HCT116 (cell line): ENCODE measurements around the gene CHD2. TPM values are rescaled to one million over a fixed set of nuclear protein-coding genes. Genes with fewer than 3 reads are reported as not detected.

Source experiments
- ATAC-seq: fragments of 200-7000 bp; cut with Tn5 transposase; 2 replicates; pipeline ENCODE4 v1.9.1; 2020; ENCODE audit warnings: mild to moderate bottlenecking, moderate library complexity
- BruUV-seq: library from RNA; stranded (reverse); fragments of 400-500 nt; replicated peaks from 2 replicates; lab custom pipeline; 2021; lab: Mats Ljungman, UMichigan
- CTCF ChIA-PET: fragments of 300-600 bp; sonication (Branson Sonifier 250); formaldehyde crosslinking; loops from one replicate; lab custom pipeline; 2021; ENCODE audit warnings: antibody characterized with exemption; lab: Charles Lee
- POLR2A ChIA-PET: fragments of 300-600, 350-600 bp; sonication (Branson Sonifier 250); formaldehyde crosslinking; loops from one replicate; lab custom pipeline; 2021; ENCODE audit warnings: antibody characterized with exemption; lab: Charles Lee
- RAD21 ChIA-PET, 2 experiments: fragments of 300-600 bp; sonication (Branson Sonifier 250); formaldehyde crosslinking; loops; one replicate each; lab custom pipeline; 2023; ENCODE audit warnings: low total read pairs in 2 of 2; ENCODE audit not compliant: uncharacterized antibody in 2 of 2, unreplicated experiment in 2 of 2, low non-redundant PET in 1 of 2; lab: Charles Lee
- DNase-seq: peaks from one replicate; pipeline ENCODE4 v3.0.0-alpha.2; 2010; ENCODE audit warnings: low read depth, low spot score
- H2AFZ ChIP-seq: fragments of 200-600 bp; shearing (Covaris generic), sonication (generic); 2 replicates; pipeline ENCODE4 v1.6.1; 2017; ENCODE audit warnings: low read depth, mixed run types, mixed read lengths, antibody characterized with exemption, low read length; ENCODE audit not compliant: poor library complexity, severe bottlenecking
- H3K27ac ChIP-seq: 2 replicates; pipeline ENCODE4 v1.5.1; 2012; ENCODE audit warnings: low read depth, low read length
- H3K27me3 ChIP-seq: fragments of 200-600 bp; sonication (generic); 2 replicates; pipeline ENCODE4 v1.6.1; 2016; ENCODE audit warnings: mixed run types, low read length, mixed read lengths; ENCODE audit not compliant: insufficient read depth
- H3K36me3 ChIP-seq, 2 experiments: fragments of 200-500 bp in 1 of 2; fragments of 200-600 bp in 1 of 2; sonication (Bioruptor generic) in 1 of 2; sonication (generic) in 1 of 2; 2 replicates each; pipeline versions ENCODE4 v1.5.1 to v1.6.1; 2014 to 2016; ENCODE audit warnings: low read length in 2 of 2, inconsistent platforms in 1 of 2, mixed read lengths in 1 of 2, mixed run types in 1 of 2; ENCODE audit not compliant: insufficient read depth in 2 of 2, control insufficient read depth in 1 of 2
- H3K4me1 ChIP-seq, 2 experiments: fragments of 200-600 bp in 1 of 2; sonication (generic) in 1 of 2; 2 replicates each; pipeline versions ENCODE4 v1.5.1 to v1.6.1; 2012 to 2017; ENCODE audit warnings: low read length in 2 of 2, inconsistent platforms in 1 of 2, mild to moderate bottlenecking in 1 of 2, mixed read lengths in 1 of 2, mixed run types in 1 of 2, moderate library complexity in 1 of 2; ENCODE audit not compliant: insufficient read depth in 2 of 2, control insufficient read depth in 1 of 2
- H3K4me2 ChIP-seq: fragments of 200-600 bp; sonication (generic); 2 replicates; pipeline ENCODE4 v1.6.1; 2017; ENCODE audit warnings: mixed run types, low read length, mixed read lengths
- H3K4me3 ChIP-seq, 2 experiments: fragments of 200-600 bp in 1 of 2; sonication (generic) in 1 of 2; replicated peaks in 1 of 2; 2 replicates each; pipeline ENCODE4 v1.5.1; 2011 to 2016; ENCODE audit warnings: low read length in 2 of 2, control low read depth in 1 of 2, low read depth in 1 of 2, mild to moderate bottlenecking in 1 of 2, mixed read lengths in 1 of 2, mixed run types in 1 of 2
- H3K79me2 ChIP-seq: fragments of 200-600 bp; sonication (generic); 2 replicates; pipeline ENCODE4 v1.6.1; 2017; ENCODE audit warnings: mild to moderate bottlenecking, mixed run types, low read length, moderate library complexity, mixed read lengths; ENCODE audit not compliant: insufficient read depth
- H3K9ac ChIP-seq: fragments of 200-600 bp; sonication (generic); 2 replicates; pipeline ENCODE4 v1.6.1; 2016; ENCODE audit warnings: low read length, mixed read lengths
- H3K9me2 ChIP-seq: fragments of 200-600 bp; sonication (generic), shearing (Covaris generic); 2 replicates; pipeline ENCODE4 v1.6.1; 2017; ENCODE audit warnings: mixed run types, mild to moderate bottlenecking, moderate library complexity; ENCODE audit not compliant: insufficient read depth
- H3K9me3 ChIP-seq, 2 experiments: fragments of 200-500 bp in 1 of 2; fragments of 200-600 bp in 1 of 2; sonication (Bioruptor generic) in 1 of 2; sonication (generic) in 1 of 2; 2 replicates each; pipeline ENCODE4 v1.6.1; 2014 to 2017; ENCODE audit warnings: low read length in 2 of 2, mixed read lengths in 2 of 2, inconsistent platforms in 1 of 2, low read depth in 1 of 2, mild to moderate bottlenecking in 1 of 2, mixed run types in 1 of 2, moderate library complexity in 1 of 2; ENCODE audit not compliant: control insufficient read depth in 1 of 2, insufficient read depth in 1 of 2
- H4K20me1 ChIP-seq: fragments of 200-600 bp; sonication (generic), shearing (Covaris generic); 2 replicates; pipeline ENCODE4 v1.6.1; 2017; ENCODE audit warnings: mixed run types, mild to moderate bottlenecking, moderate library complexity; ENCODE audit not compliant: insufficient read depth
- CBX3 ChIP-seq: IDR thresholded peaks from 2 replicates; pipeline ENCODE4 v1.6.1; 2012; ENCODE audit warnings: low read depth
- CTCF ChIP-seq, 3 experiments: fragments of 200-600 bp in 1 of 3; sonication (generic) in 1 of 3; IDR thresholded peaks in 2 of 3; conservative IDR thresholded peaks in 1 of 3; 2 replicates each; pipeline ENCODE4 v1.5.1; 2012 to 2017; ENCODE audit warnings: low read depth in 2 of 3, low read length in 2 of 3, antibody characterized with exemption in 1 of 3, borderline replicate concordance in 1 of 3, control low read depth in 1 of 3, mild to moderate bottlenecking in 1 of 3, mixed read lengths in 1 of 3, mixed run types in 1 of 3, moderate library complexity in 1 of 3; ENCODE audit not compliant: insufficient read depth in 1 of 3
- ELF1 ChIP-seq: IDR thresholded peaks from 2 replicates; pipeline ENCODE4 v1.6.1; 2012; ENCODE audit warnings: low read depth, borderline replicate concordance
- EZH2 ChIP-seq: fragments of 200-600 bp; sonication (generic); IDR thresholded peaks from 2 replicates; pipeline ENCODE4 v1.6.1; 2017; ENCODE audit warnings: antibody characterized with exemption, mixed run types
- EZH2phosphoT487 ChIP-seq: fragments of 200-600 bp; IDR thresholded peaks from 2 replicates; pipeline ENCODE4 v1.6.1; 2018; ENCODE audit warnings: antibody characterized with exemption, borderline replicate concordance
- FOSL1 ChIP-seq: IDR thresholded peaks from 2 replicates; pipeline ENCODE4 v1.6.1; 2012; ENCODE audit warnings: low read depth
- JUND ChIP-seq: IDR thresholded peaks from 2 replicates; pipeline ENCODE4 v1.6.1; 2012
- MAX ChIP-seq: IDR thresholded peaks from 2 replicates; pipeline ENCODE4 v1.6.1; 2012
- POLR2AphosphoS5 ChIP-seq: IDR thresholded peaks from 2 replicates; pipeline ENCODE4 v1.6.1; 2011; ENCODE audit warnings: mild to moderate bottlenecking, low read depth, low read length, moderate library complexity
- SIN3A ChIP-seq: IDR thresholded peaks from 2 replicates; pipeline ENCODE4 v1.6.1; 2012; ENCODE audit warnings: low read depth
- SP1 ChIP-seq: IDR thresholded peaks from 2 replicates; pipeline ENCODE4 v1.6.1; 2012; ENCODE audit warnings: low read depth
- SRF ChIP-seq: IDR thresholded peaks from 2 replicates; pipeline ENCODE4 v1.6.1; 2012; ENCODE audit warnings: low read depth
- ZBTB33 ChIP-seq: IDR thresholded peaks from 2 replicates; pipeline ENCODE4 v1.6.1; 2011; ENCODE audit warnings: mild to moderate bottlenecking, low read length, moderate library complexity; ENCODE audit not compliant: insufficient replicate concordance; ENCODE audit errors: extremely low read depth
- ZNF274 ChIP-seq: fragments of 200-500 bp; sonication (Bioruptor generic); IDR thresholded peaks from 2 replicates; pipeline ENCODE4 v1.6.1; 2014; ENCODE audit warnings: mild to moderate bottlenecking, low read depth, low read length, inconsistent platforms
- intact Hi-C: fragments of 100-400 bp; cut with micrococcal nuclease; formaldehyde crosslinking; loops from 2 replicates; pipeline ENCODE4 v1.10.0; 2022
- total RNA-seq: library from RNA; stranded (reverse); gene quantifications from one replicate; pipeline ENCODE4 v1.2.1, GENCODE V29; 2021; ENCODE audit not compliant: unreplicated experiment

The CHD2 gene
- total RNA-seq, 1 experiment from 2014 or later: 116 TPM

GRCh38 chr15:92906563-92907081 is 6.5 kb downstream of the CHD2 start:
- Histone ChIP-seq H3K9ac (peak overlapping the region; percentile 76), H4K20me1 (0 out of 2 replicates have a peak, but pooled peaks cover 2% of the 10 kb centered on the region), H3K27me3 (no peaks in the 10 kb centered on the region)
- intact Hi-C loops: no loop called here
- POLR2A ChIA-PET: interaction anchor here (0.9 to 3.3 kb wide), 8 partner anchors 8 to 105 kb away, joined by 3 to 14 read pairs (median 5); no protein-coding TSS in a partner anchor
- BruUV-seq: no TSS peak
- peak; percentile 18; the same call in 1 of the 2 replicates for ATAC-seq
- no peak for TF ChIP-seq CTCF (IDR thresholded peaks at IDR 0.05 in 2 of 3, conservative IDR thresholded peaks at IDR 0.05 in 1 of 3; ENCODE audit: borderline replicate concordance in 1 of 3, insufficient read depth in 1 of 3, low read depth in 2 of 3, low read length in 2 of 3)
- peak; percentile 67 for TF ChIP-seq SIN3A
- 0 out of 2 replicates have a peak, but pooled peaks have one; percentile 30 for TF ChIP-seq CBX3
- TF ChIP-seq ZBTB33: no peak
- no peak for TF ChIP-seq EZH2phosphoT487
- TF ChIP-seq FOSL1: peak; percentile 77
- peak; percentile 54; the same call in 1 of the 2 replicates for TF ChIP-seq MAX
- peak; percentile 66 for TF ChIP-seq SP1
- peak; percentile 69 for TF ChIP-seq JUND
- peak; percentile 23; the same call in 1 of the 2 replicates for TF ChIP-seq SRF
- no peak for TF ChIP-seq ELF1
- no peak for TF ChIP-seq EZH2
- TF ChIP-seq POLR2AphosphoS5: no peak
- TF ChIP-seq ZNF274: no peak
- TF ChIP-seq, all 23 proteins: peak for 7
- Histone ChIP-seq H3K4me2 (peak overlapping the region; percentile 72), H3K4me1 (peaks cover 51 to 83% of the 10 kb centered on the region in 2 experiments), H2AFZ (no peak overlapping the region), H3K36me3 (no peaks in the 10 kb centered on the region; a peak in 2 of 4 replicates), H3K27ac (peak overlapping the region; percentile 97; the same call in 1 of the 2 replicates), H3K79me2 (peaks cover 97% of the 10 kb centered on the region), H3K9me2 (no peaks in the 10 kb centered on the region), H3K9me3 (no peaks in the 10 kb centered on the region), H3K4me3 (peak overlapping the region in 1 of 2 experiments; percentile 68)
- ChIA-PET CTCF (interaction anchor here (0.6 to 1.5 kb wide), 3 partner anchors 11 to 109 kb away, joined by 3 to 8 read pairs (median 3); no protein-coding TSS in a partner anchor), RAD21 (interaction anchor here in 1 of 2 experiments (1.4 kb wide), 1 partner anchor 99 kb away, joined by 3 read pairs; no protein-coding TSS in a partner anchor)
- peak; percentile 73 for DNase-seq
